Right lobe of liver (tissue), 4 donors: ENCODE measurements around the gene TMA16.

Source experiments
- CTCF ChIP-seq, 4 donors: fragments of 200-600 bp in 3 of 4; fragments of 450-650 bp in 1 of 4; IDR thresholded peaks; one replicate each; pipeline versions ENCODE4 v1.5.1 to v1.8.0; 2016 to 2022; ENCODE audit warnings: antibody characterized with exemption in 4 of 4, mild to moderate bottlenecking in 2 of 4
- POLR2A ChIP-seq: fragments of 450-650 bp; IDR thresholded peaks from one replicate; pipeline ENCODE4 v1.6.1; 2017; ENCODE audit warnings: antibody characterized with exemption, mild to moderate bottlenecking
- donor health status: DM: no; HTN: no; CAD: no.
- donor health status: DM: no; HTN: no; CAD: no.
- donor health status: DM: no; HTN: yes; CAD: no.

- TF ChIP-seq POLR2A: no peak
- TF ChIP-seq CTCF (IDR thresholded peaks at IDR 0.05): no peak
These were observed 71.0 kb downstream of the TMA16 start for GRCh38 chr4:163565226-163566135.
